K562 (cell line): ENCODE results near the gene IQCN. TPM values are rescaled to one million over a fixed set of nuclear protein-coding genes. Genes with fewer than 3 reads are reported as not detected.

Experiments used
- ASH1L ChIP-seq: fragments of 450-650 bp; IDR thresholded peaks from 2 replicates; pipeline ENCODE4 v1.6.1; 2018; ENCODE audit warnings: borderline replicate concordance, mild to moderate bottlenecking, low read depth; ENCODE audit not compliant: partially characterized antibody
- DNMT1 ChIP-seq: fragments of 450-650 bp; IDR thresholded peaks from 2 replicates; pipeline ENCODE4 v1.6.1; 2016; ENCODE audit warnings: antibody characterized with exemption, mild to moderate bottlenecking
- E2F3 ChIP-seq: fragments of 250-450 bp; sonication (Bioruptor Pico); IDR thresholded peaks from 2 replicates; pipeline ENCODE4 v1.4.0; 2020; ENCODE audit warnings: mild to moderate bottlenecking
- ELF2 ChIP-seq: fragments of 250-450 bp; sonication (Bioruptor Pico); IDR thresholded peaks from 2 replicates; pipeline ENCODE4 v1.5.0; 2021; ENCODE audit warnings: mild to moderate bottlenecking
- EWSR1 ChIP-seq: fragments of 450-650 bp; IDR thresholded peaks from 2 replicates; pipeline ENCODE4 v1.6.1; 2018; ENCODE audit warnings: borderline replicate concordance, mild to moderate bottlenecking, low read depth, moderate library complexity; ENCODE audit not compliant: partially characterized antibody
- FOXA3 ChIP-seq, 2 experiments: fragments of 450-650 bp in 1 of 2; sonication (generic) in 1 of 2; formaldehyde crosslinking; IDR thresholded peaks in 1 of 2; conservative IDR thresholded peaks in 1 of 2; 2 replicates each; pipeline versions ENCODE4 v1.4.0 to v1.8.0; 2020 to 2022; ENCODE audit warnings: mild to moderate bottlenecking in 2 of 2, missing genetic modification reagents in 1 of 2
- GATA2 ChIP-seq: sonication (generic); formaldehyde crosslinking; IDR thresholded peaks from 2 replicates; pipeline ENCODE4 v1.4.0; 2020; ENCODE audit warnings: mild to moderate bottlenecking, missing genetic modification reagents
- HDAC6 ChIP-seq: IDR thresholded peaks from 2 replicates; pipeline ENCODE4 v1.6.1; 2012; ENCODE audit warnings: low read depth, mild to moderate bottlenecking, control low read depth, inconsistent platforms, low read length, moderate library complexity
- JUND ChIP-seq, 2 experiments: IDR thresholded peaks; 2 replicates in 1 of 2; 3 replicates in 1 of 2; pipeline ENCODE4 v1.6.1; 2011; ENCODE audit warnings: borderline replicate concordance in 2 of 2, low read depth in 2 of 2, low read length in 2 of 2, improper control_type of control experiment in 1 of 2, missing biosample characterization in 1 of 2, missing genetic modification characterization in 1 of 2, missing genetic modification reagents in 1 of 2
- MTF1 ChIP-seq: fragments of 250-450 bp; sonication (Bioruptor Pico); IDR thresholded peaks from 2 replicates; pipeline ENCODE4 v1.9.0; 2021; ENCODE audit warnings: moderate library complexity, mild to moderate bottlenecking, inconsistent platforms, borderline replicate concordance
- NBN ChIP-seq: fragments of 450-650 bp; IDR thresholded peaks from 2 replicates; pipeline ENCODE4 v1.6.1; 2016; ENCODE audit warnings: low read depth, mild to moderate bottlenecking
- NCOA1 ChIP-seq: fragments of 450-650 bp; IDR thresholded peaks from 2 replicates; pipeline ENCODE4 v1.6.1; 2016; ENCODE audit warnings: low read depth
- NCOA4 ChIP-seq: fragments of 450-650 bp; IDR thresholded peaks from 2 replicates; pipeline ENCODE4 v1.6.1; 2018; ENCODE audit warnings: mild to moderate bottlenecking; ENCODE audit not compliant: partially characterized antibody
- POLR2AphosphoS5 ChIP-seq: IDR thresholded peaks from 2 replicates; pipeline ENCODE4 v1.6.1; 2011; ENCODE audit warnings: mild to moderate bottlenecking, low read depth, low read length, moderate library complexity; ENCODE audit not compliant: control insufficient read depth, insufficient read depth
- PTTG1 ChIP-seq: fragments of 450-650 bp; IDR thresholded peaks from 2 replicates; pipeline ENCODE4 v1.6.1; 2016; ENCODE audit warnings: low read depth, mild to moderate bottlenecking, missing genetic modification characterization, missing compliant biosample characterization
- PYGO2 ChIP-seq: fragments of 450-650 bp; IDR thresholded peaks from 2 replicates; pipeline ENCODE4 v1.6.1; 2016; ENCODE audit warnings: mild to moderate bottlenecking, missing genetic modification characterization, moderate library complexity, missing compliant biosample characterization
- RFX1 ChIP-seq: fragments of 450-650 bp; IDR thresholded peaks from 2 replicates; pipeline ENCODE4 v1.6.1; 2016; ENCODE audit warnings: mild to moderate bottlenecking, moderate library complexity
- SETDB1 ChIP-seq: IDR thresholded peaks from one replicate; pipeline ENCODE4 v1.6.1; 2012; ENCODE audit warnings: low read length, control low read depth, inconsistent platforms
- SIX5 ChIP-seq, 2 experiments: IDR thresholded peaks; 2 replicates each; pipeline ENCODE4 v1.6.1; 2011; ENCODE audit warnings: low read length in 2 of 2, borderline replicate concordance in 1 of 2, low read depth in 1 of 2, mild to moderate bottlenecking in 1 of 2, moderate library complexity in 1 of 2; ENCODE audit not compliant: insufficient read depth in 1 of 2
- SMARCC2 ChIP-seq: fragments of 450-650 bp; IDR thresholded peaks from 2 replicates; pipeline ENCODE4 v1.6.1; 2017; ENCODE audit warnings: antibody characterized with exemption, moderate library complexity, mild to moderate bottlenecking, low read depth
- SNIP1 ChIP-seq: fragments of 450-650 bp; IDR thresholded peaks from 2 replicates; pipeline ENCODE4 v1.7.1; 2017; ENCODE audit warnings: low read depth, mild to moderate bottlenecking
- TCFL5 ChIP-seq: fragments of 250-450 bp; sonication (Bioruptor Pico); conservative IDR thresholded peaks from 2 replicates; pipeline ENCODE4 v1.6.1; 2021; ENCODE audit warnings: mild to moderate bottlenecking, moderate library complexity, matching md5 sums
- ZNF444 ChIP-seq: fragments of 250-450 bp; sonication (Bioruptor Pico); IDR thresholded peaks from 2 replicates; pipeline ENCODE4 v1.4.0; 2020; ENCODE audit warnings: mild to moderate bottlenecking, moderate library complexity
- polyA plus RNA-seq, 8 experiments: library from polyadenylated mRNA; depleted of rRNA in 4 of 8; stranded (reverse) in 5 of 8; unstranded in 3 of 8; fragments of >200 nt; fragmentation: Nextera tagmentation in 2 of 8; fragmentation: Illumina TruSeq in 1 of 8; extraction: Ambion mirVana in 2 of 8; extraction: Trizol in 1 of 8; gene quantifications; 2 replicates each; pipeline versions ENCODE4 v1.2.1 to v1.2.3, GENCODE V29; 2011 to 2014; ENCODE audit warnings: inconsistent platforms in 1 of 8, missing spikeins in 1 of 8
- total RNA-seq, 7 experiments: library from RNA; depleted of rRNA in 6 of 7; stranded (reverse); fragments of >200 nt in 6 of 7; fragmentation: Illumina TruSeq in 2 of 7; extraction: Trizol in 2 of 7; gene quantifications; 2 replicates each; pipeline versions ENCODE4 v1.2.1 to v1.2.3, GENCODE V29; 2011 to 2021; ENCODE audit warnings: low replicate concordance in 1 of 7
- TF ChIP-seq, protein P1 (sequence below), 2 experiments: fragments of 250-450 bp in 1 of 2; fragments of 450-650 bp in 1 of 2; sonication (Bioruptor Pico) in 1 of 2; IDR thresholded peaks; 2 replicates each; pipeline versions ENCODE4 v1.6.1 to v1.8.0; 2016 to 2021; ENCODE audit warnings: mild to moderate bottlenecking in 2 of 2, moderate library complexity in 2 of 2, missing compliant biosample characterization in 1 of 2, missing genetic modification characterization in 1 of 2
- TF ChIP-seq, protein P2 (sequence below): sonication (generic); formaldehyde crosslinking; IDR thresholded peaks from 2 replicates; pipeline ENCODE4 v1.8.0; 2022; ENCODE audit warnings: mild to moderate bottlenecking, missing genetic modification reagents
- TF ChIP-seq, protein P3 (sequence below): fragments of 450-650 bp; IDR thresholded peaks from 2 replicates; pipeline ENCODE4 v1.6.1; 2016; ENCODE audit warnings: antibody characterized with exemption

Gene IQCN
- total and polyA plus RNA-seq, 9 of the 15 experiments (the other 6 are each of a cell fraction or from before 2014, with no cell fraction given) = 0.01 to 0.07 (median 0.04) TPM; not detected in 3

DNA sequence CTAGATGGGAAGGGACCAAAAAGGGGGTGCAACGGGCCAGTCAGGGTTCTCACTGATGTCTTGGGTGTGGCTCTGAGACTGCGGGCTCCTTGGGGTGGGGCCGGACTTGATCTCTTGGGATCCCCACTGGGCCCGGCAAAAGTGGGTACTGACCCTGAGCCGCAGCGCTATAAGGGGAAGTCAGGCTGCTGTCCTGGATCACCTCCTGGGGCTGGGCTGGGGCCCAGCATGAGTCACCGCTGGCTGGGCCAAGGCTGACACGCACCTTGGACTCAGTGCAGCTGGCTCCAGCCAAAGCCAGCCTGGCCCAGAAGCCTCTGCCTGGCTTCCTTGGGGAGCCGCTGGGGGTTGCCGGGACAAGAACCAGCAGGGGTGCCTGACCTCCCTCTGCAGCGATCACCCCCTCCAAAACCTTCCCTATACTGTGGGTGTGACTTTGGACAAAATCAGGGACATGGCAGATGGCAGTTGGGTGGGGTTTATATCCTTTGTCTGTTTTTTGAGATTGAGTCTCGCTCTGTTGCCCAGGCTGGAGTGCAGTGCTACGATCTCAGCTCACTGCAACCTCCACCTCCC, 617 bp upstream of the IQCN start (continued):
- TF ChIP-seq NCOA4 = no peak
- no peak; the same call in none of the 2 replicates for TF ChIP-seq SMARCC2
- TF ChIP-seq DNMT1 = no peak
- TF ChIP-seq POLR2AphosphoS5 = peak; percentile 36; the same call in 1 of the 2 replicates
- TF ChIP-seq NBN = no peak
- TF ChIP-seq NCOA1 = peak; percentile 52; the same call in 1 of the 2 replicates
- no peak for TF ChIP-seq SETDB1
- TF ChIP-seq, protein P1, sequence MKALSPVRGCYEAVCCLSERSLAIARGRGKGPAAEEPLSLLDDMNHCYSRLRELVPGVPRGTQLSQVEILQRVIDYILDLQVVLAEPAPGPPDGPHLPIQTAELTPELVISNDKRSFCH (CRISPR knock-in tag; IDR thresholded peaks at IDR 0.05) = no peak
- TF ChIP-seq, protein P1 (tag; IDR thresholded peaks at IDR 0.05) = no peak
- TF ChIP-seq ELF2 (CRISPR knock-in tag) = no peak
- TF ChIP-seq HDAC6 = no peak
- no peak for TF ChIP-seq ASH1L
- no peak for TF ChIP-seq RFX1
- peak; percentile 99 for TF ChIP-seq JUND (IDR thresholded peaks at IDR 0.05; ENCODE audit: borderline replicate concordance, low read depth, low read length)
- no peak for TF ChIP-seq JUND (tag; IDR thresholded peaks at IDR 0.05; ENCODE audit: borderline replicate concordance, low read depth, low read length)
- TF ChIP-seq MTF1 (CRISPR knock-in tag) = no peak
- no peak for TF ChIP-seq TCFL5 (CRISPR knock-in tag)
- TF ChIP-seq FOXA3 (CRISPR knock-in tag; conservative IDR thresholded peaks at IDR 0.05 in 1 of 2, IDR thresholded peaks at IDR 0.05 in 1 of 2) = no peak
- no peak for TF ChIP-seq E2F3
- no peak for TF ChIP-seq PYGO2 (tag)
- TF ChIP-seq PTTG1 (tag) = no peak
- TF ChIP-seq, protein P2, sequence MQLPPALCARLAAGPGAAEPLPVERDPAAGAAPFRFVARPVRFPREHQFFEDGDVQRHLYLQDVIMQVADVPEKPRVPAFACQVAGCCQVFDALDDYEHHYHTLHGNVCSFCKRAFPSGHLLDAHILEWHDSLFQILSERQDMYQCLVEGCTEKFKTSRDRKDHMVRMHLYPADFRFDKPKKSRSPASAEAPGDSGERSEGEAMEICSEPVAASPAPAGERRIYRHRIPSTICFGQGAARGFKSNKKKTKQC (CRISPR knock-in tag) = no peak
- no peak for TF ChIP-seq EWSR1
- TF ChIP-seq SIX5 (IDR thresholded peaks at IDR 0.05; ENCODE audit: borderline replicate concordance in 1 of 2, insufficient read depth in 1 of 2, low read depth in 1 of 2, low read length in 2 of 2) = no peak
- TF ChIP-seq GATA2 (CRISPR knock-in tag) = no peak
- no peak for TF ChIP-seq ZNF444 (CRISPR knock-in tag)
- no peak for TF ChIP-seq SNIP1
- TF ChIP-seq, protein P3, sequence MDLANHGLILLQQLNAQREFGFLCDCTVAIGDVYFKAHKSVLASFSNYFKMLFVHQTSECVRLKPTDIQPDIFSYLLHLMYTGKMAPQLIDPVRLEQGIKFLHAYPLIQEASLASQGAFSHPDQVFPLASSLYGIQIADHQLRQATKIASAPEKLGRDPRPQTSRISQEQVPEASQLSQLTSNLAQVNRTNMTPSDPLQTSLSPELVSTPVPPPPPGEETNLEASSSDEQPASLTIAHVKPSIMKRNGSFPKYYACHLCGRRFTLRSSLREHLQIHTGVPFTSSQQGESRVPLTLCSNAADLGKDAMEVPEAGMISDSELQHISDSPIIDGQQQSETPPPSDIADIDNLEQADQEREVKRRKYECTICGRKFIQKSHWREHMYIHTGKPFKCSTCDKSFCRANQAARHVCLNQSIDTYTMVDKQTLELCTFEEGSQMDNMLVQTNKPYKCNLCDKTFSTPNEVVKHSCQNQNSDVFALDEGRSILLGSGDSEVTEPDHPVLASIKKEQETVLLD = peak; percentile 20; the same call in 1 of the 2 replicates
